HepG2 (cell line): ENCODE data around the gene TVP23A. TPM values are rescaled to one million over a fixed set of nuclear protein-coding genes. Genes with fewer than 3 reads are reported as not detected.

Experiments used
- CAMTA2 ChIP-seq: sonication (generic); formaldehyde crosslinking; IDR thresholded peaks from 2 replicates; pipeline ENCODE4 v1.4.0; 2020; ENCODE audit warnings: mild to moderate bottlenecking, missing genetic modification reagents, borderline replicate concordance
- ESRRA ChIP-seq: sonication (generic); formaldehyde crosslinking; IDR thresholded peaks from 2 replicates; pipeline ENCODE4 v1.5.1; 2020; ENCODE audit warnings: mild to moderate bottlenecking, low read depth, missing genetic modification reagents
- FOXP1 ChIP-seq, 2 experiments: fragments of 450-650 bp in 1 of 2; IDR thresholded peaks; 2 replicates each; pipeline ENCODE4 v1.6.1; 2017 to 2018; ENCODE audit warnings: antibody characterized with exemption in 1 of 2
- GTF3A ChIP-seq: sonication (generic); formaldehyde crosslinking; conservative IDR thresholded peaks from 2 replicates; pipeline ENCODE4 v1.4.0; 2020; ENCODE audit warnings: mild to moderate bottlenecking, missing genetic modification reagents
- JUN ChIP-seq: sonication (generic); formaldehyde crosslinking; IDR thresholded peaks from 2 replicates; pipeline ENCODE4 v1.4.0; 2020; ENCODE audit warnings: mild to moderate bottlenecking, missing genetic modification reagents
- KLF9 ChIP-seq: IDR thresholded peaks from 2 replicates; pipeline ENCODE4 v1.6.1; 2016; ENCODE audit warnings: low read depth
- MLX ChIP-seq: IDR thresholded peaks from 2 replicates; pipeline ENCODE4 v1.6.1; 2016
- MZF1 ChIP-seq: sonication (generic); formaldehyde crosslinking; IDR thresholded peaks from 2 replicates; pipeline ENCODE4 v1.8.1; 2023; ENCODE audit warnings: mild to moderate bottlenecking, missing genetic modification reagents, borderline replicate concordance
- RARA ChIP-seq: IDR thresholded peaks from 2 replicates; pipeline ENCODE4 v1.6.1; 2016; ENCODE audit warnings: missing genetic modification reagents, missing compliant biosample characterization
- TEF ChIP-seq: sonication (generic); formaldehyde crosslinking; IDR thresholded peaks from 2 replicates; pipeline ENCODE4 v1.5.0; 2020; ENCODE audit warnings: missing genetic modification reagents
- ZBTB43 ChIP-seq: sonication (generic); formaldehyde crosslinking; conservative IDR thresholded peaks from 2 replicates; pipeline ENCODE4 v1.4.0; 2020; ENCODE audit warnings: missing genetic modification reagents
- ZIK1 ChIP-seq: sonication (generic); formaldehyde crosslinking; IDR thresholded peaks from 2 replicates; pipeline ENCODE4 v1.5.0; 2020; ENCODE audit warnings: mild to moderate bottlenecking, low read depth, missing genetic modification reagents, borderline replicate concordance
- ZNF160 ChIP-seq: sonication (generic); formaldehyde crosslinking; IDR thresholded peaks from 2 replicates; pipeline ENCODE4 v1.8.0; 2022; ENCODE audit warnings: mild to moderate bottlenecking, inconsistent platforms, missing genetic modification reagents
- ZNF260 ChIP-seq: sonication (generic); formaldehyde crosslinking; IDR thresholded peaks from 2 replicates; pipeline ENCODE4 v1.4.0; 2020; ENCODE audit warnings: missing genetic modification reagents, low read depth, mild to moderate bottlenecking, borderline replicate concordance
- ZNF276 ChIP-seq: sonication (generic); formaldehyde crosslinking; IDR thresholded peaks from 2 replicates; pipeline ENCODE4 v1.4.0; 2020; ENCODE audit warnings: mild to moderate bottlenecking, low read depth, missing genetic modification reagents
- ZNF362 ChIP-seq: sonication (generic); formaldehyde crosslinking; IDR thresholded peaks from 2 replicates; pipeline ENCODE4 v1.4.0; 2020; ENCODE audit warnings: missing genetic modification reagents, mild to moderate bottlenecking, borderline replicate concordance
- ZNF460 ChIP-seq: sonication (generic); formaldehyde crosslinking; IDR thresholded peaks from 2 replicates; pipeline ENCODE4 v1.5.1; 2020; ENCODE audit warnings: missing genetic modification reagents, mild to moderate bottlenecking, borderline replicate concordance
- ZNF614 ChIP-seq: IDR thresholded peaks from 2 replicates; pipeline ENCODE4 v1.6.1; 2018; ENCODE audit warnings: missing biosample characterization, missing genetic modification reagents, inconsistent platforms, borderline replicate concordance
- ZNF644 ChIP-seq: IDR thresholded peaks from 2 replicates; pipeline ENCODE4 v1.6.1; 2016; ENCODE audit warnings: low read depth
- ZSCAN5A ChIP-seq: sonication (generic); formaldehyde crosslinking; IDR thresholded peaks from 2 replicates; pipeline ENCODE4 v1.8.0; 2022; ENCODE audit warnings: mild to moderate bottlenecking, missing genetic modification reagents, borderline replicate concordance
- polyA plus RNA-seq, 8 experiments: library from polyadenylated mRNA; depleted of rRNA in 3 of 8; stranded (reverse) in 7 of 8; unstranded in 1 of 8; fragments of >200 nt; fragmentation: Illumina TruSeq in 4 of 8; extraction: Trizol in 4 of 8; gene quantifications; 2 replicates each; pipeline versions ENCODE4 v1.2.1 to v1.2.3, GENCODE V29; 2011 to 2016; ENCODE audit warnings: low read depth in 4 of 8, missing spikeins in 1 of 8, mixed read lengths in 1 of 8; ENCODE audit not compliant: insufficient read depth in 1 of 8
- total RNA-seq, 5 experiments: library from RNA; depleted of rRNA; stranded (reverse); fragments of >200 nt; fragmentation: Illumina TruSeq; extraction: Trizol; gene quantifications; 2 replicates each; pipeline ENCODE4 v1.2.3, GENCODE V29; 2016; ENCODE audit warnings: low read depth in 1 of 5

TVP23A gene
- total and polyA plus RNA-seq, 2 of the 13 experiments (the other 11 are each of a cell fraction or from before 2014, with no cell fraction given): not detected

GRCh38 chr16:10738231-10739077 lies 80.1 kb downstream of the TVP23A start (continued):
- TF ChIP-seq ZNF614 (CRISPR knock-in tag) (peak; percentile 31; the same call in 1 of the 2 replicates), MZF1 (CRISPR knock-in tag) (no peak), CAMTA2 (CRISPR knock-in tag) (no peak), GTF3A (CRISPR knock-in tag) (no peak), ZNF260 (no peak), FOXP1 (IDR thresholded peaks at IDR 0.05) (no peak), FOXP1 (CRISPR knock-in tag; IDR thresholded peaks at IDR 0.05) (0 out of 2 replicates have a peak, but pooled peaks have one; percentile 26), ZNF276 (CRISPR knock-in tag) (0 out of 2 replicates have a peak, but pooled peaks have one; percentile 20), RARA (peak; percentile 99), ESRRA (peak; percentile 47; the same call in 1 of the 2 replicates), KLF9 (CRISPR knock-in tag) (no peak), MLX (0 out of 2 replicates have a peak, but pooled peaks have one; percentile 1), ZBTB43 (0 out of 2 replicates have a peak, but pooled peaks have one; percentile 44), ZNF644 (peak; percentile 62; the same call in 1 of the 2 replicates), ZNF362 (CRISPR knock-in tag) (peak; percentile 98), ZNF460 (CRISPR knock-in tag) (peak; percentile 46; the same call in 1 of the 2 replicates), ZNF160 (no peak), ZSCAN5A (CRISPR knock-in tag) (no peak), TEF (CRISPR knock-in tag) (peak; percentile 71; the same call in 1 of the 2 replicates), JUN (CRISPR knock-in tag) (peak; percentile 96), ZIK1 (CRISPR knock-in tag) (no peak)
